ENCODE measurements around the gene ADCK1.

DNA sequence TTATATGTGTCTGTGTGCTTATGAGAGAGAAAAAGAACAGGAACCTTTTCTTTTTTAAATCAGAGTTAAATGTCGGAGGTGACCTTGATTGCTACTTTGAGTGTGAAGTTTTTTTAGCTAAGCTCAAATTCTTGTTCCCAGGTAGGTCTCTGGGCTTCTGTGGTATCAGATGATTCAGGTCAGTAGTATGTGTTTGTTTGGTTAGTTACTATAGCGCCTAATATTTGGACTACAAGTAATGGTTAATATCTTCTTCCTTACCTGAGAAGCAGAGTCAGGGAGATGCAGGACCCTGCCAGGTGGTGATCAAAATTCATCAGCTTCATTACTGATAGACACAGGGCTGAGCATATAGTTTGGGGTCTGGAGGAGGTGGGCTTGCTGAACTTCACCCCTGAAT, 30.8 kb downstream of the ADCK1 start:
- TF ChIP-seq, protein P1, sequence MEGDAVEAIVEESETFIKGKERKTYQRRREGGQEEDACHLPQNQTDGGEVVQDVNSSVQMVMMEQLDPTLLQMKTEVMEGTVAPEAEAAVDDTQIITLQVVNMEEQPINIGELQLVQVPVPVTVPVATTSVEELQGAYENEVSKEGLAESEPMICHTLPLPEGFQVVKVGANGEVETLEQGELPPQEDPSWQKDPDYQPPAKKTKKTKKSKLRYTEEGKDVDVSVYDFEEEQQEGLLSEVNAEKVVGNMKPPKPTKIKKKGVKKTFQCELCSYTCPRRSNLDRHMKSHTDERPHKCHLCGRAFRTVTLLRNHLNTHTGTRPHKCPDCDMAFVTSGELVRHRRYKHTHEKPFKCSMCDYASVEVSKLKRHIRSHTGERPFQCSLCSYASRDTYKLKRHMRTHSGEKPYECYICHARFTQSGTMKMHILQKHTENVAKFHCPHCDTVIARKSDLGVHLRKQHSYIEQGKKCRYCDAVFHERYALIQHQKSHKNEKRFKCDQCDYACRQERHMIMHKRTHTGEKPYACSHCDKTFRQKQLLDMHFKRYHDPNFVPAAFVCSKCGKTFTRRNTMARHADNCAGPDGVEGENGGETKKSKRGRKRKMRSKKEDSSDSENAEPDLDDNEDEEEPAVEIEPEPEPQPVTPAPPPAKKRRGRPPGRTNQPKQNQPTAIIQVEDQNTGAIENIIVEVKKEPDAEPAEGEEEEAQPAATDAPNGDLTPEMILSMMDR (IDR thresholded peaks at IDR 0.05) = no peak
- TF ChIP-seq POLR2AphosphoS5 (IDR thresholded peaks at IDR 0.05) (no peak), POLR2A (IDR thresholded peaks at IDR 0.05) (no peak)
